ENCODE results near the gene SPATA31D4.

SPATA31D4 gene

GRCh38 chr9:81964218-81965171 is 36.3 kb downstream of the SPATA31D4 start:
- no peak for DNase-seq (ENCODE audit: low read depth, low spot score)
- TF ChIP-seq ZNF274 (IDR thresholded peaks at IDR 0.05; ENCODE audit: low read depth, low read length) (no peak), SUZ12 (IDR thresholded peaks at IDR 0.05; ENCODE audit: extremely low read depth, insufficient read depth, insufficient read length) (no peak), YY1 (IDR thresholded peaks at IDR 0.05; ENCODE audit: insufficient read depth, insufficient read length) (no peak)
- no peaks in the 10 kb centered on the region for H3K9me3 ChIP-seq (ENCODE audit: insufficient read depth, low read length)
- H3K9ac ChIP-seq (ENCODE audit: insufficient read length, low read depth) = no peak overlapping the region
- no peaks in the 10 kb centered on the region for H3K4me1 ChIP-seq (ENCODE audit: insufficient read depth, insufficient read length)
- no peak overlapping the region for H3K4me3 ChIP-seq (ENCODE audit: insufficient read length, low read depth)
- no peaks in the 10 kb centered on the region for H3K27me3 ChIP-seq (ENCODE audit: insufficient read depth, insufficient read length)
- no peaks in the 10 kb centered on the region for H3K36me3 ChIP-seq (ENCODE audit: insufficient read depth, insufficient read length, low read length)

GRCh38 chr9:81968026-81968425 is 39.8 kb downstream of the SPATA31D4 start:
- Histone ChIP-seq H3K9ac (ENCODE audit: insufficient read length, low read depth) (no peak overlapping the region), H3K4me3 (ENCODE audit: insufficient read length, low read depth) (no peak overlapping the region), H3K4me1 (ENCODE audit: insufficient read depth, insufficient read length) (no peaks in the 10 kb centered on the region), H3K9me3 (ENCODE audit: insufficient read depth, low read length) (peaks cover 6% of the 10 kb centered on the region; the same call in 1 of the 2 replicates), H3K27me3 (ENCODE audit: insufficient read depth, insufficient read length) (no peaks in the 10 kb centered on the region), H3K36me3 (ENCODE audit: insufficient read depth, insufficient read length, low read length) (no peaks in the 10 kb centered on the region)
- DNase-seq (ENCODE audit: low read depth, low spot score) = no peak
- TF ChIP-seq YY1 (IDR thresholded peaks at IDR 0.05; ENCODE audit: insufficient read depth, insufficient read length) (no peak), SUZ12 (IDR thresholded peaks at IDR 0.05; ENCODE audit: extremely low read depth, insufficient read depth, insufficient read length) (no peak), ZNF274 (IDR thresholded peaks at IDR 0.05; ENCODE audit: low read depth, low read length) (no peak)

- no peaks in the 10 kb centered on the region for H3K4me1 ChIP-seq (ENCODE audit: insufficient read depth, insufficient read length)
- no peak for TF ChIP-seq SUZ12 (IDR thresholded peaks at IDR 0.05; ENCODE audit: extremely low read depth, insufficient read depth, insufficient read length)
- no peak for TF ChIP-seq YY1 (IDR thresholded peaks at IDR 0.05; ENCODE audit: insufficient read depth, insufficient read length)
- TF ChIP-seq ZNF274 (IDR thresholded peaks at IDR 0.05; ENCODE audit: low read depth, low read length) = no peak
- no peak for DNase-seq (ENCODE audit: low read depth, low spot score)
- no peaks in the 10 kb centered on the region for H3K36me3 ChIP-seq (ENCODE audit: insufficient read depth, insufficient read length, low read length)
- peaks cover 6% of the 10 kb centered on the region; the same call in 1 of the 2 replicates for H3K9me3 ChIP-seq (ENCODE audit: insufficient read depth, low read length)
- no peaks in the 10 kb centered on the region for H3K27me3 ChIP-seq (ENCODE audit: insufficient read depth, insufficient read length)
- H3K9ac ChIP-seq (ENCODE audit: insufficient read length, low read depth) = no peak overlapping the region
- H3K4me3 ChIP-seq (ENCODE audit: insufficient read length, low read depth) = no peak overlapping the region
Measured at GRCh38 chr9:81969971-81970370, 41.7 kb downstream of the SPATA31D4 start.

- no peaks in the 10 kb centered on the region for H3K4me1 ChIP-seq (ENCODE audit: insufficient read depth, insufficient read length)
- H3K9me3 ChIP-seq (ENCODE audit: insufficient read depth, low read length) = peaks cover 6% of the 10 kb centered on the region; the same call in 1 of the 2 replicates
- H3K27me3 ChIP-seq (ENCODE audit: insufficient read depth, insufficient read length) = no peaks in the 10 kb centered on the region
- H3K4me3 ChIP-seq (ENCODE audit: insufficient read length, low read depth) = no peak overlapping the region
- H3K9ac ChIP-seq (ENCODE audit: insufficient read length, low read depth) = no peak overlapping the region
- no peak for TF ChIP-seq SUZ12 (IDR thresholded peaks at IDR 0.05; ENCODE audit: extremely low read depth, insufficient read depth, insufficient read length)
- TF ChIP-seq YY1 (IDR thresholded peaks at IDR 0.05; ENCODE audit: insufficient read depth, insufficient read length) = no peak
- TF ChIP-seq ZNF274 (IDR thresholded peaks at IDR 0.05; ENCODE audit: low read depth, low read length) = no peak
- no peaks in the 10 kb centered on the region for H3K36me3 ChIP-seq (ENCODE audit: insufficient read depth, insufficient read length, low read length)
- DNase-seq (ENCODE audit: low read depth, low spot score) = no peak
Measured at GRCh38 chr9:81971727-81972126, 43.5 kb downstream of the SPATA31D4 start.

- DNase-seq (ENCODE audit: low read depth, low spot score) = no peak
- Histone ChIP-seq H3K27me3 (ENCODE audit: insufficient read depth, insufficient read length) (no peaks in the 10 kb centered on the region), H3K4me1 (ENCODE audit: insufficient read depth, insufficient read length) (no peaks in the 10 kb centered on the region), H3K9ac (ENCODE audit: insufficient read length, low read depth) (no peak overlapping the region), H3K36me3 (ENCODE audit: insufficient read depth, insufficient read length, low read length) (no peaks in the 10 kb centered on the region), H3K9me3 (ENCODE audit: insufficient read depth, low read length) (peaks cover 6% of the 10 kb centered on the region; the same call in 1 of the 2 replicates), H3K4me3 (ENCODE audit: insufficient read length, low read depth) (no peak overlapping the region)
- no peak for TF ChIP-seq SUZ12 (IDR thresholded peaks at IDR 0.05; ENCODE audit: extremely low read depth, insufficient read depth, insufficient read length)
- TF ChIP-seq YY1 (IDR thresholded peaks at IDR 0.05; ENCODE audit: insufficient read depth, insufficient read length) = no peak
- TF ChIP-seq ZNF274 (IDR thresholded peaks at IDR 0.05; ENCODE audit: low read depth, low read length) = no peak
Measured at GRCh38 chr9:81974764-81975163, 46.5 kb downstream of the SPATA31D4 start.

GRCh38 chr9:81976351-81976750 is 48.1 kb downstream of the SPATA31D4 start:
- no peak overlapping the region for H3K4me3 ChIP-seq (ENCODE audit: insufficient read length, low read depth)
- no peak overlapping the region for H3K9ac ChIP-seq (ENCODE audit: insufficient read length, low read depth)
- DNase-seq (ENCODE audit: low read depth, low spot score) = no peak
- no peaks in the 10 kb centered on the region for H3K9me3 ChIP-seq (ENCODE audit: insufficient read depth, low read length)
- H3K27me3 ChIP-seq (ENCODE audit: insufficient read depth, insufficient read length) = no peaks in the 10 kb centered on the region
- no peaks in the 10 kb centered on the region for H3K36me3 ChIP-seq (ENCODE audit: insufficient read depth, insufficient read length, low read length)
- H3K4me1 ChIP-seq (ENCODE audit: insufficient read depth, insufficient read length) = no peaks in the 10 kb centered on the region
- TF ChIP-seq ZNF274 (IDR thresholded peaks at IDR 0.05; ENCODE audit: low read depth, low read length) (no peak), SUZ12 (IDR thresholded peaks at IDR 0.05; ENCODE audit: extremely low read depth, insufficient read depth, insufficient read length) (no peak), YY1 (IDR thresholded peaks at IDR 0.05; ENCODE audit: insufficient read depth, insufficient read length) (no peak)

- Histone ChIP-seq H3K9ac (ENCODE audit: insufficient read length, low read depth) (no peak overlapping the region), H3K36me3 (ENCODE audit: insufficient read depth, insufficient read length, low read length) (no peaks in the 10 kb centered on the region), H3K4me3 (ENCODE audit: insufficient read length, low read depth) (no peak overlapping the region), H3K9me3 (ENCODE audit: insufficient read depth, low read length) (no peaks in the 10 kb centered on the region), H3K4me1 (ENCODE audit: insufficient read depth, insufficient read length) (no peaks in the 10 kb centered on the region), H3K27me3 (ENCODE audit: insufficient read depth, insufficient read length) (no peaks in the 10 kb centered on the region)
- TF ChIP-seq SUZ12 (IDR thresholded peaks at IDR 0.05; ENCODE audit: extremely low read depth, insufficient read depth, insufficient read length) (no peak), ZNF274 (IDR thresholded peaks at IDR 0.05; ENCODE audit: low read depth, low read length) (no peak), YY1 (IDR thresholded peaks at IDR 0.05; ENCODE audit: insufficient read depth, insufficient read length) (no peak)
- DNase-seq (ENCODE audit: low read depth, low spot score) = no peak
Measured at GRCh38 chr9:81979196-81979595, 51.0 kb downstream of the SPATA31D4 start.

Measured in NT2/D1 (cell line).